T-cell (primary cell): Measurements from ENCODE around the gene HELZ. TPM values are rescaled to one million over a fixed set of nuclear protein-coding genes. Genes with fewer than 3 reads are reported as not detected.
A peak's percentile ranks its signal among the peaks of the same experiment; 100 is the strongest.

ENCODE experiments used
- ATAC-seq, 4 experiments: fragments of 200-7000 bp in 3 of 4; fragments of 150-1000 bp in 1 of 4; cut with Tn5 transposase; replicated peaks in 1 of 4; 1 replicate in 3 of 4; 2 replicates in 1 of 4; pipeline ENCODE4 v1.10.0; 2021; ENCODE audit warnings: moderate library complexity in 3 of 4, mild to moderate bottlenecking in 2 of 4, moderate number of reproducible peaks in 1 of 4
- CTCF ChIA-PET, 2 donors: fragments of 300-600 bp; sonication (Branson Sonifier 250); formaldehyde crosslinking; loops; one replicate each; lab custom pipeline; 2022; ENCODE audit warnings: antibody characterized with exemption in 2 of 2; lab: Charles Lee
- POLR2A ChIA-PET, 2 donors: fragments of 300-600 bp; sonication (Branson Sonifier 250); formaldehyde crosslinking; loops; one replicate each; lab custom pipeline; 2022; ENCODE audit warnings: antibody characterized with exemption in 2 of 2; lab: Charles Lee
- DNase-seq, 35 experiments: peaks; one replicate each; pipeline versions ENCODE4 v3.0.0 to v3.0.0-alpha.2; 2013 to 2023
- H3K27ac ChIP-seq: one replicate; pipeline ENCODE4 v1.5.1; 2013; ENCODE audit warnings: low read length
- H3K27me3 ChIP-seq, 2 experiments: replicated peaks in 1 of 2; 1 replicate in 1 of 2; 2 replicates in 1 of 2; pipeline versions ENCODE4 v1.6.1 to v1.7.0; 2013; ENCODE audit warnings: low read length in 1 of 2, mixed read lengths in 1 of 2; ENCODE audit not compliant: control insufficient read depth in 2 of 2, insufficient read depth in 2 of 2; ENCODE audit errors: extremely low read depth in 1 of 2
- H3K36me3 ChIP-seq, 2 donors: 1 replicate in 1 of 2; 2 replicates in 1 of 2; pipeline versions ENCODE4 v1.6.1 to v1.7.0; 2013; ENCODE audit warnings: low read length in 1 of 2; ENCODE audit not compliant: control insufficient read depth in 2 of 2, insufficient read depth in 1 of 2; ENCODE audit errors: extremely low read depth in 1 of 2
- H3K4me1 ChIP-seq, 2 experiments: 1 replicate in 1 of 2; 2 replicates in 1 of 2; pipeline versions ENCODE4 v1.6.1 to v1.7.0; 2013; ENCODE audit warnings: low read length in 2 of 2, mixed read lengths in 1 of 2; ENCODE audit not compliant: insufficient read depth in 2 of 2, control insufficient read depth in 1 of 2; ENCODE audit errors: extremely low read depth in 1 of 2
- H3K4me3 ChIP-seq, 2 donors: 1 replicate in 1 of 2; 2 replicates in 1 of 2; pipeline versions ENCODE4 v1.5.1 to v1.7.0; 2013; ENCODE audit warnings: mild to moderate bottlenecking in 2 of 2, low read length in 1 of 2, moderate library complexity in 1 of 2; ENCODE audit not compliant: control insufficient read depth in 1 of 2; ENCODE audit errors: extremely low read depth in 1 of 2
- H3K9me3 ChIP-seq: 2 replicates; pipeline ENCODE4 v1.7.0; 2013
- H3K27ac Mint-ChIP-seq, 2 donors: one replicate each; pipeline ENCODE4 v1.8.0; 2020 to 2021; ENCODE audit warnings: mild to moderate bottlenecking in 2 of 2, mixed read lengths in 2 of 2
- H3K27me3 Mint-ChIP-seq, 2 donors: one replicate each; pipeline ENCODE4 v1.8.0; 2021 to 2022; ENCODE audit warnings: mixed read lengths in 2 of 2
- H3K36me3 Mint-ChIP-seq: one replicate; pipeline ENCODE4 v1.8.0; 2021; ENCODE audit warnings: mixed read lengths
- H3K4me1 Mint-ChIP-seq, 3 donors: one replicate each; pipeline ENCODE4 v1.8.0; 2020 to 2022; ENCODE audit warnings: mixed read lengths in 3 of 3, mild to moderate bottlenecking in 1 of 3
- H3K4me3 Mint-ChIP-seq, 3 donors: one replicate each; pipeline ENCODE4 v1.8.0; 2020 to 2022; ENCODE audit warnings: mild to moderate bottlenecking in 3 of 3, mixed read lengths in 3 of 3, moderate library complexity in 3 of 3
- H3K9me3 Mint-ChIP-seq, 3 donors: one replicate each; pipeline ENCODE4 v1.8.0; 2020 to 2022; ENCODE audit warnings: mixed read lengths in 3 of 3
- WGBS: methylation state at CpG from one replicate; pipeline ENCODE4 v1.1.5; 2013; ENCODE audit warnings: missing lambda C conversion rate; ENCODE audit not compliant: insufficient coverage; 5-methylcytosine and 5-hydroxymethylcytosine counted together
- total RNA-seq, 35 experiments: library from RNA in 6 of 35; stranded (reverse) in 6 of 35; fragments of 120-200 nt in 1 of 35; gene quantifications; one replicate each; pipeline versions ENCODE4 v1.2.1 to v1.2.4 and lab custom pipeline; 2013 to 2026

HELZ gene
- total RNA-seq, 5 donors from 2014 or later (not counting 1 experiment from before 2014, with no cell fraction given) = 76.0 to 115 (median 91.6) TPM

DNA sequence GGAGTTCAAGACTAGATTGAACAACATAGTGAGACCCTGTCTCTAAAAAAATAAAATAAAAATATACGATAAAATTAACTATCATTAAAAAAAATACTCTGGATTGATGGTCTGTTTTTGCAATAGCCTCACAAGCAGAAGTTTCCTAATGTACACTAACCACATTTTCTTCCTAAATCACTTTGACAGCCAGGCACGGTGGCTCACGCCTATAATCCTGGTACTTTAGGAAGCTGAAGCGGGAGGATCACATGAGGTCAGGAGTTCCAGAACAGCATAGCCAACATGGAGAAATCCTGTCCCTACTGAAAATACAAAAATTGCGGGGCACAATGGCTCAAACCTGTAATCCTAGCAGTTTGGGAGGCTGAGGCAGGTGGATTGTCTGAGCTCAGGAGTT, 64.7 kb downstream of the HELZ start:
- Histone ChIP-seq H3K4me3 (no peak overlapping the region), H3K36me3 (peaks cover 0 to 27% of the 10 kb centered on the region in 2 donors), H3K9me3 (no peaks in the 10 kb centered on the region), H3K4me1 (no peaks in the 10 kb centered on the region), H3K27ac (no peak overlapping the region), H3K27me3 (no peaks in the 10 kb centered on the region)
- Mint-ChIP-seq H3K9me3 (no peaks in the 10 kb centered on the region), H3K27me3 (no peaks in the 10 kb centered on the region), H3K36me3 (peaks cover 39% of the 10 kb centered on the region), H3K4me1 (no peaks in the 10 kb centered on the region), H3K27ac (no peak overlapping the region), H3K4me3 (no peak overlapping the region)
- ChIA-PET CTCF (no interaction called here), POLR2A (interaction anchor here in 1 of 2 donors (0.5 kb wide), 1 partner anchor 1262 kb away, joined by 4 read pairs; no protein-coding TSS in a partner anchor)
- WGBS = 92% methylated on average over 5 of the region's 5 CpGs
- ATAC-seq = no peak
- DNase-seq = no peak

DNA sequence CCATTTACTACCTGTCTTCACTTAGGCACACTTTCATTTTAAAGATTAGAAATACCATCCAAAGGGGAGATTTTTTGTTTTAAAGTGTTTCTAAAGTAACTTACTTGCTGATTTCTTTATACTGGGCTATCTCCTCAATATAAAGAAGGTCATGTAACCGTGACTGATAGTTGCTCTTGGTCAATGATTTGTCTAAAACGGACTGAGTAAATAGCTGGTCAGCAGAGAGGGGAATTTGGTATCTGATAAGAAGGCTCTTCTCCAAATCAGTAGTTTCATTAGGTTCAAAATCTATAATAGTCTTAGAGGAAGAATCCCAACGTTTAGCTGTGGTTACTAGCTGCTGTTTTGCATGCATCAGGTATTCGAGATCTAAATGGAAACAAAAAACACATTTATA, 66.4 kb downstream of the HELZ start:
- Mint-ChIP-seq H3K4me3 (no peak overlapping the region), H3K27me3 (no peaks in the 10 kb centered on the region), H3K4me1 (peaks cover 0 to under 1% (median 0%) of the 10 kb centered on the region in 3 donors), H3K27ac (no peak overlapping the region), H3K36me3 (peaks cover 44% of the 10 kb centered on the region), H3K9me3 (no peaks in the 10 kb centered on the region)
- CTCF ChIA-PET = interaction anchor here in 1 of 2 donors (1.1 kb wide), 1 partner anchor 37 kb away, joined by 3 read pairs; no protein-coding TSS in a partner anchor
- no peak for DNase-seq
- Histone ChIP-seq H3K27me3 (no peaks in the 10 kb centered on the region), H3K9me3 (no peaks in the 10 kb centered on the region), H3K27ac (no peak overlapping the region), H3K36me3 (peaks cover 6 to 29% of the 10 kb centered on the region in 2 donors), H3K4me1 (no peaks in the 10 kb centered on the region), H3K4me3 (no peak overlapping the region)
- no peak for ATAC-seq
- WGBS = no CpG with 5 or more reads among the region's 4 CpGs
- POLR2A ChIA-PET = no interaction called here

- ATAC-seq (no peak), DNase-seq (no peak)
- H3K4me1 ChIP-seq = no peaks in the 10 kb centered on the region
- Mint-ChIP-seq H3K36me3 (peaks cover 43% of the 10 kb centered on the region), H3K4me3 (no peak overlapping the region), H3K27me3 (no peaks in the 10 kb centered on the region), H3K4me1 (peaks cover 0 to 4% (median 0%) of the 10 kb centered on the region in 3 donors), H3K27ac (no peak overlapping the region), H3K9me3 (no peaks in the 10 kb centered on the region)
- H3K27ac ChIP-seq = no peak overlapping the region
- H3K9me3 ChIP-seq = no peaks in the 10 kb centered on the region
- ChIA-PET POLR2A (no interaction called here), CTCF (interaction anchor here in 1 of 2 donors (1.1 kb wide), 1 partner anchor 38 kb away, joined by 3 read pairs; no protein-coding TSS in a partner anchor)
- H3K4me3 ChIP-seq = no peak overlapping the region
- peaks cover 6 to 30% of the 10 kb centered on the region in 2 donors for H3K36me3 ChIP-seq
- H3K27me3 ChIP-seq = no peaks in the 10 kb centered on the region
Measured at GRCh38 chr17:67177732-67178131, 67.3 kb downstream of the HELZ start.

- Mint-ChIP-seq H3K4me3 (no peak overlapping the region), H3K4me1 (peaks cover 6 to 8% (median 8%) of the 10 kb centered on the region in 3 donors), H3K36me3 (peaks cover 51% of the 10 kb centered on the region), H3K27me3 (no peaks in the 10 kb centered on the region), H3K9me3 (no peaks in the 10 kb centered on the region), H3K27ac (no peak overlapping the region)
- no peaks in the 10 kb centered on the region for H3K4me1 ChIP-seq
- H3K36me3 ChIP-seq = peaks cover 8 to 31% of the 10 kb centered on the region in 2 donors
- ATAC-seq (no peak), DNase-seq (no peak)
- H3K9me3 ChIP-seq = no peaks in the 10 kb centered on the region
- ChIA-PET CTCF (no interaction called here), POLR2A (interaction anchor here in 1 of 2 donors (0.6 kb wide), 1 partner anchor 161 kb away, joined by 4 read pairs; no protein-coding TSS in a partner anchor)
- H3K27ac ChIP-seq = no peak overlapping the region
- no peak overlapping the region for H3K4me3 ChIP-seq
- WGBS = 100% methylated on average over 4 of the region's 5 CpGs
- no peaks in the 10 kb centered on the region for H3K27me3 ChIP-seq
Measured at GRCh38 chr17:67174190-67174589, 70.8 kb downstream of the HELZ start.

DNA sequence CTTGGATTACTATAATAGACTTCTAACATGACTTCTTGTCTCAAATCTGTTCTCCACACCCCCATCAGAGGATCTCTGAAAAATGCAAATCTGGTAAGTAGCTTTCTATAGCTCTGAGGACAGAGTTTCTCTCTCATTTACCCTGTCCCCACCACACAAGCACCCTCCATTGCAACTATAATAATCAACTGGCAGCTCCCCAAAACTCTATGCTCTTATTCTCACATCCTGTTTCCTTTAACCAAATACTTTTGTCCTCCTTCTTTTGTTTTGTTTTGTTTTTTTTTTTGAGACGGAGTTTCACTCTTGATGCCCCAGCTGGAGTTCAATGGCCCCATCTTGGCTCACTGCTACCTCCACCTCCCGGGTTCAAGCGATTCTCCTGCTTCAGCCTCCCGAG, 73.4 kb downstream of the HELZ start:
- H3K27ac ChIP-seq = no peak overlapping the region
- ChIA-PET CTCF (no interaction called here), POLR2A (interaction anchor here in 1 of 2 donors (0.7 kb wide), 1 partner anchor 548 kb away, joined by 4 read pairs; no protein-coding TSS in a partner anchor)
- no peaks in the 10 kb centered on the region for H3K4me1 ChIP-seq
- no peaks in the 10 kb centered on the region for H3K9me3 ChIP-seq
- WGBS = no CpG with 5 or more reads among the region's 4 CpGs
- H3K4me3 Mint-ChIP-seq = no peak overlapping the region
- H3K27me3 Mint-ChIP-seq = no peaks in the 10 kb centered on the region
- peaks cover 6 to 8% (median 8%) of the 10 kb centered on the region in 3 donors for H3K4me1 Mint-ChIP-seq
- ATAC-seq (no peak), DNase-seq (no peak)
- H3K9me3 Mint-ChIP-seq = no peaks in the 10 kb centered on the region
- no peaks in the 10 kb centered on the region for H3K27me3 ChIP-seq
- H3K36me3 ChIP-seq = peaks cover 8 to 39% of the 10 kb centered on the region in 2 donors
- peak overlapping the region in 1 of 2 donors; percentile 41 for H3K27ac Mint-ChIP-seq
- H3K4me3 ChIP-seq = no peak overlapping the region
- peaks cover 42% of the 10 kb centered on the region for H3K36me3 Mint-ChIP-seq

DNA sequence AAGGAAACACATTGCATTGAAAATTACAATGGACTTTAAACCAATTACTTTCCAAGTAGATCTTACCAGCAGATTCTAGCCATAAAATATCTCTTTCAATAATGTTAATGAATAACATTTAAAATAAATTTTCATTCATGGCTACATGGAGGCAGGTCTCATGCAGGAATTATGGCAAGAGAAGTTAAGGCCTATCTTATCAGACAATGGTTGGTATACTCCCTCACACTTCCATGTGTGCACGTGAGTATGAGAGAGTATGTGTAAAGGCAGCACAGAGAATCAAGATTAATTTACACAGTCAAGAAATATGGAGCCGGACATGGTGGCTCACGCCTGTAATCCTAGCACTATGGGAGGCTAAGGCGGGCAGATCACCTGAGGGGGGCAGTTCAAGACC, 76.5 kb downstream of the HELZ start:
- no peak overlapping the region for H3K27ac ChIP-seq
- ChIA-PET CTCF (no interaction called here), POLR2A (no interaction called here)
- peaks cover 2 to 50% of the 10 kb centered on the region in 2 donors for H3K36me3 ChIP-seq
- no peak overlapping the region for H3K4me3 Mint-ChIP-seq
- H3K4me1 ChIP-seq = no peaks in the 10 kb centered on the region
- no peak overlapping the region for H3K27ac Mint-ChIP-seq
- H3K4me3 ChIP-seq = no peak overlapping the region
- no peaks in the 10 kb centered on the region for H3K27me3 Mint-ChIP-seq
- WGBS = no CpG with 5 or more reads among the region's 4 CpGs
- DNase-seq = no peak
- no peaks in the 10 kb centered on the region for H3K9me3 Mint-ChIP-seq
- no peaks in the 10 kb centered on the region for H3K9me3 ChIP-seq
- H3K36me3 Mint-ChIP-seq = peaks cover 46% of the 10 kb centered on the region
- H3K27me3 ChIP-seq = no peaks in the 10 kb centered on the region
- ATAC-seq = no peak
- H3K4me1 Mint-ChIP-seq = peaks cover 6 to 8% (median 7%) of the 10 kb centered on the region in 3 donors
